Skeletal muscle satellite cell (primary cell): ENCODE results near the gene APPL2.
"Not testable (repeated sequence)": the region's sequence is repeated elsewhere in the genome, so short reads cannot be mapped to it uniquely, and the experiment has no call there.

Source experiments
- H3K27me3 ChIP-seq: 2 replicates; pipeline ENCODE4 v1.7.0; 2013; ENCODE audit warnings: low read length; ENCODE audit not compliant: control insufficient read depth, insufficient read depth
- H3K36me3 ChIP-seq: 2 replicates; pipeline ENCODE4 v1.7.0; 2013; ENCODE audit warnings: mild to moderate bottlenecking, control low read depth, low read length; ENCODE audit not compliant: insufficient read depth
- H3K4me1 ChIP-seq: 2 replicates; pipeline ENCODE4 v1.7.0; 2013; ENCODE audit warnings: low read length; ENCODE audit not compliant: control insufficient read depth, insufficient read depth
- H3K4me2 ChIP-seq: 2 replicates; pipeline ENCODE4 v1.7.0; 2013; ENCODE audit warnings: mild to moderate bottlenecking, low read length
- H3K4me3 ChIP-seq: 2 replicates; pipeline ENCODE4 v1.7.0; 2013; ENCODE audit warnings: low read length
- H3K9ac ChIP-seq: 2 replicates; pipeline ENCODE4 v1.7.0; 2013; ENCODE audit warnings: mild to moderate bottlenecking, low read depth, low read length, moderate library complexity
- H3K9me3 ChIP-seq: replicated peaks from 2 replicates; pipeline ENCODE4 v1.7.0; 2013; ENCODE audit warnings: mild to moderate bottlenecking, control low read depth, low read length

Gene APPL2

GRCh38 chr12:105183976-105184375 is 52.0 kb downstream of the APPL2 start:
- H3K36me3 ChIP-seq = peaks cover 52% of the 10 kb centered on the region
- not testable (repeated sequence) for H3K9me3 ChIP-seq, H3K4me1 ChIP-seq

GRCh38 chr12:105183406-105183805 is 52.6 kb downstream of the APPL2 start:
- H3K9me3 ChIP-seq, H3K4me2 ChIP-seq, H3K27me3 ChIP-seq, H3K4me1 ChIP-seq, H3K9ac ChIP-seq, H3K4me3 ChIP-seq: not testable (repeated sequence)
- H3K36me3 ChIP-seq = peaks cover 48% of the 10 kb centered on the region

More at GRCh38 chr12:105183976-105184375, 52.0 kb downstream of the APPL2 start:
- not testable (repeated sequence) for H3K27me3 ChIP-seq, H3K4me3 ChIP-seq, H3K9ac ChIP-seq, H3K4me2 ChIP-seq

GRCh38 chr12:105179114-105179513 is 56.9 kb downstream of the APPL2 start:
- H3K4me2 ChIP-seq, H3K4me1 ChIP-seq, H3K27me3 ChIP-seq, H3K4me3 ChIP-seq, H3K9ac ChIP-seq, H3K9me3 ChIP-seq: not testable (repeated sequence)
- H3K36me3 ChIP-seq = peaks cover 39% of the 10 kb centered on the region

- no peaks in the 10 kb centered on the region for H3K27me3 ChIP-seq
These were observed 58.8 kb downstream of the APPL2 start for GRCh38 chr12:105177208-105177607.

GRCh38 chr12:105175397-105175990 is 60.5 kb downstream of the APPL2 start:
- Histone ChIP-seq H3K9me3 (no peaks in the 10 kb centered on the region), H3K27me3 (no peaks in the 10 kb centered on the region), H3K4me2 (no peak overlapping the region), H3K9ac (no peak overlapping the region), H3K36me3 (peaks cover 61% of the 10 kb centered on the region), H3K4me1 (no peaks in the 10 kb centered on the region), H3K4me3 (no peak overlapping the region)

More at GRCh38 chr12:105177208-105177607, 58.8 kb downstream of the APPL2 start:
- no peak overlapping the region for H3K4me3 ChIP-seq
- no peak overlapping the region for H3K4me2 ChIP-seq
- no peak overlapping the region for H3K9ac ChIP-seq
- H3K4me1 ChIP-seq = no peaks in the 10 kb centered on the region
- H3K36me3 ChIP-seq = peaks cover 50% of the 10 kb centered on the region
- no peaks in the 10 kb centered on the region for H3K9me3 ChIP-seq

- H3K4me3 ChIP-seq = no peak overlapping the region
- H3K4me1 ChIP-seq = no peaks in the 10 kb centered on the region
- H3K4me2 ChIP-seq = no peak overlapping the region
- H3K27me3 ChIP-seq = no peaks in the 10 kb centered on the region
- no peaks in the 10 kb centered on the region for H3K9me3 ChIP-seq
- H3K9ac ChIP-seq = no peak overlapping the region
- H3K36me3 ChIP-seq = peaks cover 88% of the 10 kb centered on the region
These were observed 64.1 kb downstream of the APPL2 start for GRCh38 chr12:105171691-105172436.

- Histone ChIP-seq H3K27me3 (no peaks in the 10 kb centered on the region), H3K36me3 (peaks cover 87% of the 10 kb centered on the region), H3K9me3 (no peaks in the 10 kb centered on the region), H3K9ac (no peak overlapping the region), H3K4me2 (no peak overlapping the region), H3K4me1 (no peaks in the 10 kb centered on the region), H3K4me3 (no peak overlapping the region)
These were observed 65.8 kb downstream of the APPL2 start for GRCh38 chr12:105170139-105170538.

- no peaks in the 10 kb centered on the region for H3K9me3 ChIP-seq
- H3K36me3 ChIP-seq = peaks cover 91% of the 10 kb centered on the region
- no peak overlapping the region for H3K4me2 ChIP-seq
- H3K4me3 ChIP-seq = no peak overlapping the region
- H3K27me3 ChIP-seq = no peaks in the 10 kb centered on the region
- H3K4me1 ChIP-seq = no peaks in the 10 kb centered on the region
- no peak overlapping the region for H3K9ac ChIP-seq
These were observed 68.0 kb downstream of the APPL2 start for GRCh38 chr12:105168006-105168405.

- H3K4me1 ChIP-seq = no peaks in the 10 kb centered on the region
- H3K4me2 ChIP-seq = no peak overlapping the region
- no peaks in the 10 kb centered on the region for H3K27me3 ChIP-seq
- H3K9me3 ChIP-seq = no peaks in the 10 kb centered on the region
- no peak overlapping the region for H3K4me3 ChIP-seq
- H3K9ac ChIP-seq = no peak overlapping the region
- peaks cover 89% of the 10 kb centered on the region for H3K36me3 ChIP-seq
These were observed 68.6 kb downstream of the APPL2 start for GRCh38 chr12:105167346-105167745.

- no peak overlapping the region for H3K4me2 ChIP-seq
- no peaks in the 10 kb centered on the region for H3K27me3 ChIP-seq
- H3K4me1 ChIP-seq = no peaks in the 10 kb centered on the region
- H3K9me3 ChIP-seq = no peaks in the 10 kb centered on the region
- no peak overlapping the region for H3K4me3 ChIP-seq
- H3K36me3 ChIP-seq = peaks cover 94% of the 10 kb centered on the region
- H3K9ac ChIP-seq = no peak overlapping the region
These were observed 69.2 kb downstream of the APPL2 start for GRCh38 chr12:105166736-105167135.

GRCh38 chr12:105164068-105164467 is 71.9 kb downstream of the APPL2 start:
- Histone ChIP-seq H3K4me3 (no peak overlapping the region), H3K4me2 (no peak overlapping the region), H3K36me3 (peaks cover 89% of the 10 kb centered on the region), H3K9me3 (no peaks in the 10 kb centered on the region), H3K4me1 (no peaks in the 10 kb centered on the region), H3K9ac (no peak overlapping the region), H3K27me3 (no peaks in the 10 kb centered on the region)

- Histone ChIP-seq H3K36me3 (peaks cover 90% of the 10 kb centered on the region), H3K27me3 (no peaks in the 10 kb centered on the region), H3K4me1 (no peaks in the 10 kb centered on the region), H3K9ac (no peak overlapping the region), H3K4me2 (no peak overlapping the region), H3K4me3 (no peak overlapping the region), H3K9me3 (no peaks in the 10 kb centered on the region)
These were observed 73.8 kb downstream of the APPL2 start for GRCh38 chr12:105162174-105162573.
